Rectal smooth muscle tissue (tissue), 1 donor: ENCODE measurements around the gene DFFB.

ENCODE experiments used
- H3K27ac ChIP-seq: one replicate; pipeline ENCODE4 v1.7.0; 2013; ENCODE audit warnings: low read depth, low read length, inconsistent platforms
- H3K27me3 ChIP-seq: one replicate; pipeline ENCODE4 v1.7.0; 2013; ENCODE audit warnings: low read length; ENCODE audit not compliant: control insufficient read depth, insufficient read depth
- H3K36me3 ChIP-seq: one replicate; pipeline ENCODE4 v1.7.0; 2013; ENCODE audit warnings: low read length; ENCODE audit not compliant: control insufficient read depth, insufficient read depth
- H3K4me1 ChIP-seq: one replicate; pipeline ENCODE4 v1.7.0; 2013; ENCODE audit warnings: low read length; ENCODE audit not compliant: control insufficient read depth, insufficient read depth
- H3K4me3 ChIP-seq: one replicate; pipeline ENCODE4 v1.7.0; 2013; ENCODE audit warnings: low read length
- H3K9ac ChIP-seq: one replicate; pipeline ENCODE4 v1.7.0; 2013; ENCODE audit warnings: low read length

The DFFB gene

GRCh38 chr1:3881193-3881480 lies 23.9 kb downstream of the DFFB start:
- peaks cover 19% of the 10 kb centered on the region for H3K36me3 ChIP-seq
- no peak overlapping the region for H3K4me3 ChIP-seq
- H3K27ac ChIP-seq = no peak overlapping the region
- H3K9ac ChIP-seq = no peak overlapping the region
- no peaks in the 10 kb centered on the region for H3K4me1 ChIP-seq
- no peaks in the 10 kb centered on the region for H3K27me3 ChIP-seq

- Histone ChIP-seq H3K4me1 (no peaks in the 10 kb centered on the region), H3K27me3 (no peaks in the 10 kb centered on the region), H3K4me3 (no peak overlapping the region), H3K9ac (no peak overlapping the region), H3K27ac (no peak overlapping the region), H3K36me3 (peaks cover 28% of the 10 kb centered on the region)
Measured at GRCh38 chr1:3883194-3883925, 26.1 kb downstream of the DFFB start.

- Histone ChIP-seq H3K9ac (no peak overlapping the region), H3K4me3 (no peak overlapping the region), H3K27ac (no peak overlapping the region), H3K36me3 (peaks cover 16% of the 10 kb centered on the region), H3K27me3 (no peaks in the 10 kb centered on the region), H3K4me1 (no peaks in the 10 kb centered on the region)
Measured at GRCh38 chr1:3884966-3885365, 27.7 kb downstream of the DFFB start.

DNA sequence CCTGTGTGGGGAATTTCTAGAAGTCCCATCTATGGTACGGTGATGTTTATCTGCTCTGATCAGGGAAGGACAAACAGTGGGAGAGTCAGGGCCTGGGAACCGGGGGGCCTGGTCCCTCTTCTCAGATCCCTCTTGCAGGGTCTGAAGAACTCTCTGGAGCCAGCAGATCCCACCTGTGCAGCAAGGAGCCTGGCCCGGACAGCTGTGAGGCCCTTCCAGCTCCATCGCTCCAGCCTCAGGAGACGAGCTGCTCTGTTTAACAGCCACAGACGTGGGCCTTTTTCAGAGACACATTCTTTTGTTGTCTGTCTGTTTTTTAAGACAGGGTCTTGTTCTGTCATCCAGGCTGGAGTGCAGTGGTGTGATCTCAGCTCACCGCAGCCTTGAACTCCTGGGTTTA lies 28.3 kb downstream of the DFFB start:
- Histone ChIP-seq H3K4me3 (no peak overlapping the region), H3K4me1 (no peaks in the 10 kb centered on the region), H3K36me3 (peaks cover 20% of the 10 kb centered on the region)

DNA sequence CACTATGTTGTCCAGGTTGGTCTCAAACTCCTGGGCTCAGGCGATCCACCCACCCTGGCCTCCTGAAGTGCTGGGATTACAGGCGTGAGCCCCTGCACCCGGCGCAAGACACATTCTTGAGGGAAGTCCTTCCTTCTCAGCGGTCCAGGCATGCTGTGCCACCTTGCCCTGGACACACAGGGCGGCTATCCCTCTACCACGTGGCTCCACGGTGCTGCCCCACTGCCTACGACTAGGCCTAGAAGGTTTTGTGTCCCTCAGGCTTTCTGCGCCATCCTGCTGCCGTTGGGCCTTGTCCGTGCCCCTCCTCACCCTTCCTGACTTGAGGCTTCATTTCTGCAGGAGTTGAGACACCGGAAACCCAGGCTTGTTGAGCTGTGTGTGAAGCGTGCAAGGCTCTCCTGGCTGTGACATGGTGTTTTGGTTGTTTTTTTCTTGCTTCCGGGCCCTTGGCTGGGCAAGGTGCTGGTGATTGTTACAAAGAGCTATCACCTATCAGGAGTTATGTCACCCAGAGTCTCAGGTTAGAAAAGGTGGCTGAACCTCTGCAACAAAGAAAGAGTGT lies 28.9 kb downstream of the DFFB start:
- Histone ChIP-seq H3K27ac (no peak overlapping the region), H3K9ac (no peak overlapping the region), H3K4me1 (no peaks in the 10 kb centered on the region), H3K4me3 (no peak overlapping the region), H3K36me3 (peaks cover 20% of the 10 kb centered on the region), H3K27me3 (no peaks in the 10 kb centered on the region)

More for the DNA sequence above, 28.3 kb downstream of the DFFB start:
- no peak overlapping the region for H3K9ac ChIP-seq
- H3K27me3 ChIP-seq = no peaks in the 10 kb centered on the region
- H3K27ac ChIP-seq = no peak overlapping the region

DNA sequence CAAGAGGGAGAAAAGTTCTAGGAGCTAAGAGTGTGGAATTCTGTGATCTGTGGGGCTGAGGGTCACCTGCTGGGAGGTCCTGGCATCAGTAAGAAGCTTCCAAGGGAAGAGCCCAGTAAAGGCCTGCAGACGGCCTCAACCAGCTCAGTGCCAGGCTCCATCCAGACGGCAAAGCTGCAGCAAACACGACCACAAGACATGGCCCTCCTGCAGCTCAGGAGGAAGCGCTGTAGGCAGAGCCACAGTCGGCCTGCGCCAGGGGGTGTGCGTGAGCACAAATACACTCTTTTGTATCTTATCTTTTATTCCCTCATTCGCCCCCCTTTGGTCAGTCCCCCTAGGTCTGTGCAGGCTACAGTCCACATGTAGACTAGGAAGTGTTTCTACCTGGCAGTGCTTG lies 29.4 kb downstream of the DFFB start:
- Histone ChIP-seq H3K4me3 (no peak overlapping the region), H3K27me3 (no peaks in the 10 kb centered on the region), H3K4me1 (no peaks in the 10 kb centered on the region), H3K36me3 (peaks cover 23% of the 10 kb centered on the region), H3K27ac (no peak overlapping the region), H3K9ac (no peak overlapping the region)

DNA sequence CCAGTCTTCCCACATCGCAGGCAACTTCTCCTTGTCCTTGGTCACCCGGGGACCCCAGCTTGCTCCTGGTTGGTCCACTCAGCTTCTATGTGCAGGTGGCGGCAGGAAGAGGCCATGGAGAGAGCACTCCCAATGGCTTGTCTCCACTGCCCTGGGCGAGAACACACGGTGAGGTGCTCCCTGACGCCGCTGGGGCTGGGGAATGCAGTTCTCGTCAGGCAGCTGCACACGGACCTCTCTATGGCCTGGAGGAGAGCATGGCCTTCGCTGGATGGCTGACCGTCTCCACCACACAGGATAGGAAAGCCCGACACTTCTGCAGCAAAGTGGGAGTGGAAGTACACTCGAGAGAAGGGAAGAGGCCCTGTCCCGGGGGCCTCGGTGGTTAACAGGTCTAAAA lies 31.0 kb downstream of the DFFB start:
- H3K36me3 ChIP-seq = peaks cover 27% of the 10 kb centered on the region
- H3K27ac ChIP-seq = no peak overlapping the region
- no peak overlapping the region for H3K9ac ChIP-seq
- no peak overlapping the region for H3K4me3 ChIP-seq
- H3K27me3 ChIP-seq = no peaks in the 10 kb centered on the region
- H3K4me1 ChIP-seq = no peaks in the 10 kb centered on the region

- no peak overlapping the region for H3K27ac ChIP-seq
Measured at GRCh38 chr1:3889936-3890335, 32.7 kb downstream of the DFFB start.

GRCh38 chr1:3890389-3891328 lies 33.4 kb downstream of the DFFB start:
- no peak overlapping the region for H3K9ac ChIP-seq
- no peaks in the 10 kb centered on the region for H3K4me1 ChIP-seq
- peaks cover 27% of the 10 kb centered on the region for H3K36me3 ChIP-seq
- H3K27ac ChIP-seq = no peak overlapping the region
- H3K27me3 ChIP-seq = no peaks in the 10 kb centered on the region
- no peak overlapping the region for H3K4me3 ChIP-seq

More at GRCh38 chr1:3889936-3890335, 32.7 kb downstream of the DFFB start:
- Histone ChIP-seq H3K4me3 (no peak overlapping the region), H3K36me3 (peaks cover 27% of the 10 kb centered on the region), H3K4me1 (no peaks in the 10 kb centered on the region), H3K27me3 (no peaks in the 10 kb centered on the region), H3K9ac (no peak overlapping the region)

DNA sequence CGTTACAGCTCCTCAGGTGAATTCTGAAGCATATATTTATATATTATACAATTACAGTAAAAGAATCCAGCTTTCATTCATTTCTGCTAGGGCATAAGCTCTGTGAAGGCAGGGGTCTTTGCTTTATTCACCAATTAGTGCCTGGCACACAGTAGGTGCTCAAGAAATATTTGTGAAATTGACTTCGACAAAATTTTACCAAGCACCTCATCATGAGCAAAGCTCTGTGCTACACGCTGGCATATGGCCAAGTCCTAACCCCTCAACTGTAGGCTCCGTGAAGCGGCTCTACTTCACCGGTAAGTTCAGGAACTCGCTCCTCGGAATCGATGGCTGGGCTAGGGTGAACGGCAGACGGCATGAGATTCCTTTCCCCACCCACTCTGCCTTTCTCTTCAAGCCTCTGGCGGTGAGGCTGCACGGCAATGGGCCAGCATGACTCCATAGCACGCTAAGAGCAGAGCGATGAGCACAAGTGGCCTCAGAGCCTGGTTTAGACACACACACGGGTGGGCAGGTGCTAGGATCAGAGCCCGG lies 34.1 kb downstream of the DFFB start:
- no peak overlapping the region for H3K9ac ChIP-seq
- H3K4me3 ChIP-seq = no peak overlapping the region
- H3K27ac ChIP-seq = no peak overlapping the region
- no peaks in the 10 kb centered on the region for H3K4me1 ChIP-seq
- peaks cover 22% of the 10 kb centered on the region for H3K36me3 ChIP-seq
- H3K27me3 ChIP-seq = no peaks in the 10 kb centered on the region

- Histone ChIP-seq H3K36me3 (peaks cover 16% of the 10 kb centered on the region), H3K4me3 (no peak overlapping the region), H3K27ac (no peak overlapping the region), H3K4me1 (no peaks in the 10 kb centered on the region), H3K9ac (no peak overlapping the region), H3K27me3 (no peaks in the 10 kb centered on the region)
Measured at GRCh38 chr1:3892748-3893147, 35.5 kb downstream of the DFFB start.

GRCh38 chr1:3893190-3893589 lies 35.9 kb downstream of the DFFB start:
- Histone ChIP-seq H3K4me1 (no peaks in the 10 kb centered on the region), H3K27me3 (no peaks in the 10 kb centered on the region), H3K4me3 (no peak overlapping the region), H3K9ac (no peak overlapping the region), H3K36me3 (peaks cover 16% of the 10 kb centered on the region), H3K27ac (no peak overlapping the region)
